Heart left ventricle (tissue), 13 donors: Measurements from ENCODE around the gene BST1.

Experiments used
- CTCF ChIP-seq, 12 donors: fragments of 200-600 bp; sonication (generic) in 4 of 12; IDR thresholded peaks; one replicate each; pipeline versions ENCODE4 v1.5.0 to v1.8.0; 2018 to 2022; ENCODE audit warnings: antibody characterized with exemption in 12 of 12, mild to moderate bottlenecking in 5 of 12
- POLR2A ChIP-seq, 2 donors: fragments of 450-650 bp; IDR thresholded peaks; one replicate each; pipeline ENCODE4 v1.6.1; 2017; ENCODE audit warnings: antibody characterized with exemption in 2 of 2, mild to moderate bottlenecking in 2 of 2, moderate library complexity in 2 of 2
- donor health status: ischemic (EF 13 %, LVEDD 7.1; RV severe dilation, severe dysfunction).
- donor health status: DM: no; HTN: yes; CAD: no.
- donor health status: DM: no; HTN: no; CAD: no.
- donor health status: ischemic (EF 25% LVEDD 6.9; RV normal size, moderate dysfunction).
- donor health status: ischemic (EF 25% LVEDD 5.7; RV mildly dilated, moderate dysfunction).
- donor health status: ischemic (EF 35%, LVEDD 5.7; RV mildly dilated, moderate dysfunction).
- donor health status: nonischemic (EF 11% LVEDD 7.7; RV severe dilation, severe dysfunction).
- donor health status: DM: yes; HTN: yes; CAD: no.
- donor health status: PGD.
- donor health status: ischemic (EF 29% LVEDD 5.4; RV normal size, mild dysfunction).
- donor health status: nonischemic (EF 23%, LVEDD 6.1; RV moderate dilation, normal function).

GRCh38 chr4:15766821-15767220, 64.0 kb downstream of the BST1 start:
- no peak for TF ChIP-seq POLR2A (IDR thresholded peaks at IDR 0.05)
- no peak for TF ChIP-seq CTCF (IDR thresholded peaks at IDR 0.05)
